HG02884 (cell line): ENCODE measurements around the gene LYPLA2.
"Not testable (repeated sequence)": the region's sequence is repeated elsewhere in the genome, so short reads cannot be mapped to it uniquely, and the experiment has no call there.

Experiments
- ATAC-seq: cut with Tn5 transposase; IDR thresholded peaks from one replicate; pipeline ENCODE4 v1.9.1; 2021; ENCODE audit warnings: mild to moderate bottlenecking, moderate library complexity; ENCODE audit not compliant: unreplicated experiment

LYPLA2 gene

GRCh38 chr1:23777979-23778814, 12.7 kb upstream of the LYPLA2 start, which contains the start of gene PITHD1:
Gene PITHD1 (plus strand): TSS chr1:23778418. CDS start chr1:23778516, 98 bp downstream.
- no peak for ATAC-seq

GRCh38 chr1:23779826-23780371, 11.0 kb upstream of the LYPLA2 start:
- ATAC-seq = no peak

GRCh38 chr1:23783141-23783540, 7.8 kb upstream of the LYPLA2 start:
- ATAC-seq = not testable (repeated sequence)

- ATAC-seq = no peak
Observed at GRCh38 chr1:23784846-23785245, 6.1 kb upstream of the LYPLA2 start.

GRCh38 chr1:23787701-23788100, 3.2 kb upstream of the LYPLA2 start:
- no peak for ATAC-seq

- ATAC-seq = no peak
Observed at GRCh38 chr1:23788695-23789094, 2.2 kb upstream of the LYPLA2 start.

GRCh38 chr1:23791516-23792047, 637 bp downstream of the LYPLA2 start:
- no peak for ATAC-seq

- no peak for ATAC-seq
Observed at GRCh38 chr1:23792151-23792945, 1.4 kb downstream of the LYPLA2 start.

GRCh38 chr1:23793018-23793781, 2.3 kb downstream of the LYPLA2 start:
- ATAC-seq = no peak

GRCh38 chr1:23793861-23794731, 3.2 kb downstream of the LYPLA2 start:
- no peak for ATAC-seq

- not testable (repeated sequence) for ATAC-seq
Observed at GRCh38 chr1:23794732-23795182, 3.8 kb downstream of the LYPLA2 start.

- no peak for ATAC-seq
Observed at GRCh38 chr1:23795676-23796465, 4.9 kb downstream of the LYPLA2 start.

GRCh38 chr1:23796466-23797271, 5.7 kb downstream of the LYPLA2 start:
- no peak for ATAC-seq

GRCh38 chr1:23797478-23798448, 6.8 kb downstream of the LYPLA2 start:
- no peak for ATAC-seq

GRCh38 chr1:23798662-23799142, 7.8 kb downstream of the LYPLA2 start:
- ATAC-seq = no peak

- no peak for ATAC-seq
Observed at GRCh38 chr1:23799255-23799569, 8.3 kb downstream of the LYPLA2 start.
